ENCODE data around the gene BACE1. TPM values are rescaled to one million over a fixed set of nuclear protein-coding genes. Genes with fewer than 3 reads are reported as not detected.
"Not testable (repeated sequence)": the region's sequence is repeated elsewhere in the genome, so short reads cannot be mapped to it uniquely, and the experiment has no call there.

Gene BACE1
- total RNA-seq, 1 donor from 2014 or later = 0.41 TPM

- intact Hi-C loops (cut with micrococcal nuclease) = no loop called here
These were observed 36.2 kb downstream of the BACE1 start for GRCh38 chr11:117279711-117280376.

GRCh38 chr11:117278347-117278746 lies 37.7 kb downstream of the BACE1 start:
- intact Hi-C loops (cut with micrococcal nuclease) = no loop called here

GRCh38 chr11:117273550-117274289 lies 42.3 kb downstream of the BACE1 start:
- intact Hi-C loops (cut with micrococcal nuclease) = no loop called here

GRCh38 chr11:117272175-117272574 lies 43.9 kb downstream of the BACE1 start:
- intact Hi-C loops (cut with micrococcal nuclease) = not testable (repeated sequence)

- intact Hi-C loops (cut with micrococcal nuclease) = no loop called here
These were observed 44.8 kb downstream of the BACE1 start for GRCh38 chr11:117271208-117271607.

GRCh38 chr11:117269856-117270255 lies 46.2 kb downstream of the BACE1 start:
- intact Hi-C loops (cut with micrococcal nuclease) = no loop called here

- intact Hi-C loops (cut with micrococcal nuclease) = no loop called here
These were observed 50.3 kb downstream of the BACE1 start for GRCh38 chr11:117265745-117266144.

GRCh38 chr11:117264624-117265323 lies 51.3 kb downstream of the BACE1 start:
- intact Hi-C loops (cut with micrococcal nuclease) = not testable (repeated sequence)

- intact Hi-C loops (cut with micrococcal nuclease) = no loop called here
These were observed 56.6 kb downstream of the BACE1 start for GRCh38 chr11:117259417-117259816.

GRCh38 chr11:117258576-117258975 lies 57.5 kb downstream of the BACE1 start:
- intact Hi-C loops (cut with micrococcal nuclease) = no loop called here

GRCh38 chr11:117256573-117256972 lies 59.5 kb downstream of the BACE1 start:
- intact Hi-C loops (cut with micrococcal nuclease) = no loop called here

- intact Hi-C loops (cut with micrococcal nuclease) = no loop called here
These were observed 60.1 kb downstream of the BACE1 start for GRCh38 chr11:117255966-117256365.

GRCh38 chr11:117251506-117251905 lies 64.5 kb downstream of the BACE1 start:
- intact Hi-C loops (cut with micrococcal nuclease) = no loop called here

- intact Hi-C loops (cut with micrococcal nuclease) = no loop called here
These were observed 66.5 kb downstream of the BACE1 start for GRCh38 chr11:117249571-117249970.

GRCh38 chr11:117248341-117248740 lies 67.7 kb downstream of the BACE1 start:
- intact Hi-C loops (cut with micrococcal nuclease) = no loop called here

GRCh38 chr11:117239295-117239694 lies 76.8 kb downstream of the BACE1 start:
- intact Hi-C loops (cut with micrococcal nuclease) = no loop called here

GRCh38 chr11:117238221-117238620 lies 77.8 kb downstream of the BACE1 start:
- intact Hi-C loops (cut with micrococcal nuclease) = no loop called here

Other genes with a start within 250 kb of the BACE1 start
- gene SIK3, start 217.8 kb downstream of the BACE1 start, total RNA-seq = 27.1 and 32.6 TPM in 2 replicates
- 58.4 and 61.6 TPM in 2 replicates for gene PAFAH1B2, start 172.0 kb downstream of the BACE1 start, total RNA-seq
- gene SIDT2, start 137.5 kb downstream of the BACE1 start, total RNA-seq = 23.5 and 26.4 TPM in 2 replicates
- 3.2 and 4.0 TPM in 2 replicates for gene TAGLN, start 116.9 kb downstream of the BACE1 start, total RNA-seq
- gene PCSK7, start 84.2 kb downstream of the BACE1 start, total RNA-seq = 201 and 220 TPM in 2 replicates
- gene RNF214, start 83.6 kb downstream of the BACE1 start, total RNA-seq = 21.5 and 23.6 TPM in 2 replicates
- 6.8 and 7.0 TPM in 2 replicates for gene BACE1-AS, start 24.9 kb downstream of the BACE1 start, total RNA-seq
- gene CEP164, start 11.6 kb upstream of the BACE1 start, total RNA-seq = 42.0 and 47.4 TPM in 2 replicates

Measured in T-helper 2 cell treated with Interferon-gamma antibody and Interleukin-4, amounts not matched to agents 100 ng/mL and 5 ng/mL, for 36 hours (primary cell).